ENCODE measurements around the gene TRIM63. TPM values are rescaled to one million over a fixed set of nuclear protein-coding genes. Genes with fewer than 3 reads are reported as not detected.

The TRIM63 gene
- total RNA-seq, 2 donors from 2014 or later: 0.35 TPM; not detected in 1

DNA sequence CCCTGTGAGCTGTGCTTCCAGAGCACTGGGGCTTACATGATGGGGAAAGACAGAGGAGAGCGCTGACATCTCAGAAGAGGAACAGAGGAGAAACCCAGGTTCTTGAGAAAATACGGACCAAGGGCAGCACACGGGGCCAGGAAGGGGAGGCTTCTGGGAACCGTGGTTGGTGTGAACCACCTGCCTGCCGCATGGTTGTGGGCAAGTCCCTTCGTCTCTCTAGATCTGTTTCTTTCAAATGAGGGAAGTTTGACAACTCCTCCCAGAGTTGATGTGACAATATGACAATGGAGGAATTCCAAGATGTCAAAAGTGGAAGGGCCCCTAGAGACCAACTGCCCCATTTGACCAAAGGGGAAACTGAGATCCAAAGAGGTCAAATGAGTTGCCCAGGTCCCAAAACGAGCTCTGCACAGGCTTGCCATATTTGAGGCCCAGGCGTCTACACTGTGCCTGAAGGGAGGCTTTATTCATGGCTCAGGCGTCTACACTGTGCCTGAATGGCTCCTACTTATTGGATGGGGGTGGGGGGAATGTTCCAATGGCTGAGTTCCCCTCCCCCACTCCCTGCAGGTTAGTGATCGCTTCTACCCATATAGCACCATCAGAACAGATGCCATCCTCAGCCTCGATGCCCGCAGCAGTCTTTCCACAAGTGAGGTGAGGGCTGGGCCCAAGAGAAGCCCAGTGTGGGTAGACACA lies 34.6 kb downstream of the TRIM63 start:
- Mint-ChIP-seq H3K4me1 (ENCODE audit: low read depth) (peaks cover 23% of the 10 kb centered on the region), H3K4me3 (no peak overlapping the region), H3K36me3 (ENCODE audit: insufficient read depth in 2 of 2) (no peaks in the 10 kb centered on the region), H3K9me3 (no peaks in the 10 kb centered on the region), H3K27ac (no peak overlapping the region), H3K27me3 (ENCODE audit: low read depth) (no peaks in the 10 kb centered on the region)
- DNase-seq (no peak), ATAC-seq (replicated peaks in 1 of 2) (no peak)

- no peaks in the 10 kb centered on the region for H3K36me3 Mint-ChIP-seq (ENCODE audit: insufficient read depth in 2 of 2)
- H3K9me3 Mint-ChIP-seq: no peaks in the 10 kb centered on the region
- ATAC-seq (replicated peaks in 1 of 2) (no peak), DNase-seq (no peak)
- H3K4me3 Mint-ChIP-seq: no peak overlapping the region
- no peaks in the 10 kb centered on the region for H3K27me3 Mint-ChIP-seq (ENCODE audit: low read depth)
- H3K27ac Mint-ChIP-seq: no peak overlapping the region
- peaks cover 31% of the 10 kb centered on the region for H3K4me1 Mint-ChIP-seq (ENCODE audit: low read depth)
These were observed 35.7 kb downstream of the TRIM63 start for GRCh38 chr1:26031611-26032220.

DNA sequence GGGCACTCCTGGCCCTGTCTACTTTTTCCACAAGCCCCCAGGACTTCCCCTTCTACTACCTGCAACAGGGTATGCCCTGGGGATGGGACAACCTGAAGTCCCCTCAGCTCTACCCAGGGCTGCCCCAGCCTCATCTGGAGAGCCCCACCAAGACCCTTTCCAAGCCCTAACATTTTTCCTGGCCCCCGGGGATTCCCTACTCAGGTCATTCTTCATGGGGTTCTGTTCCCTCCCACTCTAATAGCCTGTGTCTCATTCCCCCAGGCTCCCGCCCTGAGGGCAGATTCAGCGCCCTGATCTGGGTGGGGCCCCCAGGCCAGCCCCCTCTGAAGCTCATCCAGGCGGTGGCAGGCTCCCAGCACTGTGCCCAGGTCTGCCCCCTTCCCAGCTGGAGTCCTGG lies 36.2 kb downstream of the TRIM63 start:
- DNase-seq: no peak
- no peaks in the 10 kb centered on the region for H3K9me3 Mint-ChIP-seq
- H3K4me3 Mint-ChIP-seq: no peak overlapping the region

DNA sequence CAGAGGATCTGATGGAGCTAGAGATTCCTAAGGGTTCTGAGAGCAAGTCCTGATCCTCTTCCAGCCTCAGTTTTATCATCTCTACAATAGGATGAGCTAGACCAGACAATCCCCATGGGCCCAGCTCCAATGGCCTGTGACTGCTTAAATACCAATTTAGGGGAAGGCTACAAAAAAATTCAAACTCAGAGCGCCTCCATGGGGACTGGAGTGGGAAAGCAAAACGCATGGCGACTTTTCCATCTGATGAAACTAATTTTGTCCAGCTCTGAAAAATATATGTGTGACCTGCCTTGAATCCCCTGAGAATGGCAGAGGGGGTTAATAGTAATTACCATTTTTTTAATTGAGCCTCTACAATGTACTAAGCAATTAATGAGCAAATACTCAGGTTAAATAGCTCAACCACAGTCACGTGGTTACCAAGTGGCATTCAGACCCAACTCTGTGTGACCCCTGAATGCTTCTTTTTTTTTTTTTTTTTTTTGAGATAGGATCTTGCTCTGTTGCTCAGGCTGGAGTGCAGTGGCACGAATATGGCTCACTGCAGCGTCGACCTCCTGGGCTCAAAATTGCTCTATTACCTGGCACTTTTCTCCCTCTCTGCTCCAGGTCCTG lies 37.5 kb downstream of the TRIM63 start:
- ATAC-seq (replicated peaks in 1 of 2) (no peak), DNase-seq (no peak)
- no peaks in the 10 kb centered on the region for H3K36me3 Mint-ChIP-seq (ENCODE audit: insufficient read depth in 2 of 2)
- no peak overlapping the region for H3K27ac Mint-ChIP-seq
- H3K4me3 Mint-ChIP-seq: no peak overlapping the region
- peaks cover 18% of the 10 kb centered on the region for H3K4me1 Mint-ChIP-seq (ENCODE audit: low read depth)
- no peaks in the 10 kb centered on the region for H3K27me3 Mint-ChIP-seq (ENCODE audit: low read depth)
- no peaks in the 10 kb centered on the region for H3K9me3 Mint-ChIP-seq

More for the DNA sequence above, 36.2 kb downstream of the TRIM63 start:
- Mint-ChIP-seq H3K36me3 (ENCODE audit: insufficient read depth in 2 of 2) (no peaks in the 10 kb centered on the region), H3K27ac (no peak overlapping the region), H3K27me3 (ENCODE audit: low read depth) (no peaks in the 10 kb centered on the region), H3K4me1 (ENCODE audit: low read depth) (peaks cover 26% of the 10 kb centered on the region)
- no peak for ATAC-seq (replicated peaks in 1 of 2)

DNA sequence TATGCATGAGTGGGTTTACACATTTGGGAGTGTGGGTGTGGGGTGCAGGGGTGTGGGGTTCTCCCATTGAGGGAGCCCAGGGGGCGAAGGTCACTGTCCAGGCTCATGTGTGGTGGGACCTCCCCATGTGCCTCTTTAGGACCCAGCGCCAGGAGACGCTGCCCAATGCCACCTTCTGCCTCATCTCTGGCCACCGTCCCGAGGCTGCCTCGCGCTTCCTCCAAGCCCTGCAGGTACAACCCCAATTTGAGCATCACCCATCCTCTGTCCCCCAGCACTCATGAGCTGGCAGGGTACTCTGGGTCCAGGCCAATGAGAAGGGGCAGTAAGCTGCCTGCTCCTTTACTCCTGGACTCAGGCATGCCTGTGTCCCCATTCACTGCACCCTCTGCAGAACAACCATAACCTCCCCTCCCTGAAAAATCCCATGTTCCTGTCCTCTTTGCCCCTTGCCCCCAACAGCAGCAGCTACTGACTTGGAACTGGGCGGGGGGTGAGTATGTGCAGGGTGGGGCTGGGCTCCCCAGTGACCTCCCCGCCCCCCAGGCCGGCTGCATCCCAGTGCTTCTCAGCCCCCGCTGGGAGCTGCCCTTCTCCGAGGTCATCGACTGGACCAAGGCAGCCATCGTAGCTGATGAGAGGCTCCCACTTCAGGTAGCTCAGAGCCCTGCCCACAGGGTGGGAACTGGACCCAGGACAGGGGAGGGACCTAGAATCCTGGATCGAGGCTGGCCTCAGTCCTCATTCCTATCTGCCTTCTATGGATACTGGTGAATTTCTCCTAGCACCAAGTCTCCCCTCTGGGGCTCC lies 38.2 kb downstream of the TRIM63 start:
- Mint-ChIP-seq H3K36me3 (ENCODE audit: insufficient read depth in 2 of 2) (no peaks in the 10 kb centered on the region), H3K4me1 (ENCODE audit: low read depth) (peaks cover 10% of the 10 kb centered on the region), H3K4me3 (no peak overlapping the region), H3K9me3 (no peaks in the 10 kb centered on the region), H3K27me3 (ENCODE audit: low read depth) (no peaks in the 10 kb centered on the region), H3K27ac (no peak overlapping the region)
- ATAC-seq (replicated peaks in 1 of 2) (no peak), DNase-seq (no peak)

GRCh38 chr1:26028490-26028980 lies 38.9 kb downstream of the TRIM63 start:
- peaks cover 9% of the 10 kb centered on the region for H3K4me1 Mint-ChIP-seq (ENCODE audit: low read depth)
- no peaks in the 10 kb centered on the region for H3K36me3 Mint-ChIP-seq (ENCODE audit: insufficient read depth in 2 of 2)
- no peaks in the 10 kb centered on the region for H3K27me3 Mint-ChIP-seq (ENCODE audit: low read depth)
- DNase-seq (no peak), ATAC-seq (replicated peaks in 1 of 2) (no peak)
- H3K9me3 Mint-ChIP-seq: no peaks in the 10 kb centered on the region
- H3K4me3 Mint-ChIP-seq: no peak overlapping the region
- no peak overlapping the region for H3K27ac Mint-ChIP-seq

GRCh38 chr1:26027716-26028489 lies 39.5 kb downstream of the TRIM63 start:
- peak; percentile 32 to 43 for ATAC-seq (replicated peaks in 1 of 2)
- H3K4me1 Mint-ChIP-seq (ENCODE audit: low read depth): peaks cover 9% of the 10 kb centered on the region
- no peak overlapping the region for H3K27ac Mint-ChIP-seq
- no peaks in the 10 kb centered on the region for H3K9me3 Mint-ChIP-seq
- no peaks in the 10 kb centered on the region for H3K27me3 Mint-ChIP-seq (ENCODE audit: low read depth)
- no peak for DNase-seq
- no peaks in the 10 kb centered on the region for H3K36me3 Mint-ChIP-seq (ENCODE audit: insufficient read depth in 2 of 2)
- H3K4me3 Mint-ChIP-seq: no peak overlapping the region

DNA sequence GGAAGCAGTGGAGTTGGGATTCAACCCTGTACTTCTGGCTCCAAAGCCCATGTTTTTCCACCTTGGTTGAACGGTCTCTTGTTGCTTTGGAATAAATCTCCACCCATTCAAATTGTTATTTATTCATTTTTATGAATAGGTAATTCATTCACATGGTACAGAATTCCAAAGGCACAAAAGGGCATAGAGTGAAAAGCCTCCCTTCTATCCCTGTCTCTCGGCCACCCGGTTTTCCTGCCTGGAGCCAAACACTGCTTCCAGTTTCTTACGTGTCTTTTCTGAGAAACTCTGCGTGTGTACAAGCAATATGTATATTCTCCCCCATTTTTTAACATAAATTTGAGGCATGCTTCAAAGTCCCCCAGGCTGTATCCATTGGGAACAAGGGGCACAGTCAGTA lies 41.9 kb downstream of the TRIM63 start:
- Mint-ChIP-seq H3K27me3 (ENCODE audit: low read depth) (no peaks in the 10 kb centered on the region), H3K4me3 (no peak overlapping the region), H3K4me1 (ENCODE audit: low read depth) (peaks cover 9% of the 10 kb centered on the region), H3K27ac (no peak overlapping the region), H3K36me3 (ENCODE audit: insufficient read depth in 2 of 2) (no peaks in the 10 kb centered on the region), H3K9me3 (no peaks in the 10 kb centered on the region)
- DNase-seq: no peak
- no peak for ATAC-seq (replicated peaks in 1 of 2)

DNA sequence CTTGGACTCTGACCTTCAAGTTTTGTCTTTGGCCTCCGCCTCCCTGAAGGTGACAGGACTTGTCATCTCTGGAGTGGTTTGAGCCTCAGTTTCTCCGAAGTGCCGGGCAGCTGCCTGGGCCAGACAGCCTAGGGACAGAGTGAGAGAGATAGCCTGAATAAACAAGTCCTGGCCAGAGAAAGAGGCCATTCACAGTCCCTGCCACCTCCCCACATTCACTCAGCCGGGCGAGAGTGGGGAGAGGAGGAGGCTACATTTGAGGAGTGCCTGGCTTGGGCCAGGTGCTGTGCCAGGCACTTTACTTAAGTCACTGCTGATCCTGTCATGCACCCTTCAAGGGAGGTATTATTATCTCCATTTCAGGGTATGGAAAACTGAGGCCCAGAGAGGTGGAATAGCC lies 42.4 kb downstream of the TRIM63 start:
- Mint-ChIP-seq H3K27ac (no peak overlapping the region), H3K4me1 (ENCODE audit: low read depth) (peaks cover 10% of the 10 kb centered on the region), H3K9me3 (no peaks in the 10 kb centered on the region), H3K4me3 (no peak overlapping the region), H3K27me3 (ENCODE audit: low read depth) (no peaks in the 10 kb centered on the region), H3K36me3 (ENCODE audit: insufficient read depth in 2 of 2) (no peaks in the 10 kb centered on the region)
- DNase-seq: no peak
- no peak for ATAC-seq (replicated peaks in 1 of 2)

DNA sequence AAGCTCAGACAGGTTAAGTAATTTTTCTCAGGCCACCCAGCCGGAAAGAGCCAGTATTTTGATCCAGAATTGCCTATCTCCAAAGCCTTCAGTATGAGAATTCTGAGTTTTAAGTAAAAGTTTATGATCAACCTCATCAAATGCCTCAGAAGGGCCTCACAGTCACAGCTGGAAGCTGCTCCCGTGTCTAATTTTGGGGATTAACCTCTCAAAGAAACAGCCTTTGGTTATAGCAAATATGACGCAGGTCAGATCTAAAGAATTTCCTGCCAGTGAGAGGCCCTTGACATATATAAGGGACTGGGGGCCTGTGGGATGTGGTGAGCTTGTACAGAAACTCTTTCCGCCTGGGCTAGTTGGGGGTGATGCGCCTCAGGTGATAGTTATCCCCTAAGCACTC lies 43.6 kb downstream of the TRIM63 start:
- Mint-ChIP-seq H3K36me3 (ENCODE audit: insufficient read depth in 2 of 2) (no peaks in the 10 kb centered on the region), H3K4me1 (ENCODE audit: low read depth) (peaks cover 18% of the 10 kb centered on the region), H3K27ac (no peak overlapping the region), H3K9me3 (no peaks in the 10 kb centered on the region), H3K4me3 (no peak overlapping the region), H3K27me3 (ENCODE audit: low read depth) (no peaks in the 10 kb centered on the region)
- ATAC-seq (replicated peaks in 1 of 2): no peak
- no peak for DNase-seq

DNA sequence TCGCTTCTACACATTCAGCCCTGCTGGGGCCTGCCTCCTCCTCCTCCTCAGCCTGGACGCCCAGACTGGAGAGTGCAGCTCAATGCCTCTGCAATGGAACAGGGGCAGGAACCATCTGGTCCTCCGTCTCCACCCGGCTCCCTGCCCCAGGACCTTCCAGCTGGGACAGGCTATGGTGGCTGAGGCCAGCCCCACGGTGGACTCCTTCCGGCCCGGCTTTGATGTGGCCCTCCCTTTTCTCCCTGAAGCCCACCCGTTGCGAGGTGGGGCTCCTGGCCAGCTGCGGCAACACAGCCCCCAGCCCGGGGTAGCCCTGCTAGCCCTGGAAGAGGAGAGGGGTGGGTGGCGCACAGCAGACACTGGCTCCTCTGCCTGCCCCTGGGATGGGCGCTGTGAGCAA lies 44.4 kb downstream of the TRIM63 start:
- H3K4me1 Mint-ChIP-seq (ENCODE audit: low read depth): peaks cover 18% of the 10 kb centered on the region
- H3K4me3 Mint-ChIP-seq: no peak overlapping the region
- DNase-seq: no peak
- H3K36me3 Mint-ChIP-seq (ENCODE audit: insufficient read depth in 2 of 2): no peaks in the 10 kb centered on the region
- H3K9me3 Mint-ChIP-seq: no peaks in the 10 kb centered on the region
- no peaks in the 10 kb centered on the region for H3K27me3 Mint-ChIP-seq (ENCODE audit: low read depth)
- no peak for ATAC-seq (replicated peaks in 1 of 2)
- H3K27ac Mint-ChIP-seq: no peak overlapping the region

DNA sequence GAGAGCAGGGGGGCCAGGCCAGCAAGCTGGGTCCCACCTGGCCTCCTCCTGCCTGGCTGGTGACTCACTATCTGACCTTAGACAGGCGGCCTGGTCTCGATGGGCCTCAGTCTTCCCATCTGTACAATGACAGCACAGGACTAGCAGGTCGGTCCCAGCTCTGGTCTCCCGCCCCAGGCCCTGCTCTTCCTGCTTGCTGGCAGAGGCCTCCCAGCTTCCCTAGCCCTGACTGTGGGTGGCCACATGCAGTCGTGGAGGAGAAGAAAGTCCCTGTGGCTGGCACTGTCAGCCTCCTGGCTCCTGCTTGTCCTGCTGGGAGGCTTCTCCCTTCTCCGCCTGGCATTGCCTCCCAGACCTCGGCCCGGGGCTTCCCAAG lies 45.0 kb downstream of the TRIM63 start:
- H3K4me1 Mint-ChIP-seq (ENCODE audit: low read depth): peaks cover 15% of the 10 kb centered on the region
- no peaks in the 10 kb centered on the region for H3K36me3 Mint-ChIP-seq (ENCODE audit: insufficient read depth in 2 of 2)
- no peak for DNase-seq
- ATAC-seq (replicated peaks in 1 of 2): no peak
- no peaks in the 10 kb centered on the region for H3K27me3 Mint-ChIP-seq (ENCODE audit: low read depth)
- no peak overlapping the region for H3K27ac Mint-ChIP-seq
- no peak overlapping the region for H3K4me3 Mint-ChIP-seq
- H3K9me3 Mint-ChIP-seq: no peaks in the 10 kb centered on the region

All from activated T-cell treated with anti-CD3 and anti-CD28 coated beads, Interleukin-2, amount 50 U/mL, for 72 hours (primary cell).